ENCODE data around the gene VAV1. TPM values are rescaled to one million over a fixed set of nuclear protein-coding genes. Genes with fewer than 3 reads are reported as not detected.

VAV1 gene
- total and polyA plus RNA-seq, 2 of the 8 experiments (the other 6 are each of a cell fraction or from before 2014, with no cell fraction given), result 0.21 to 0.22 TPM

- H3K27me3 ChIP-seq (replicated peaks in 1 of 4; ENCODE audit: control insufficient read depth in 3 of 4, extremely low read depth in 1 of 4, insufficient read depth in 3 of 4, low read length in 3 of 4), result no peaks in the 10 kb centered on the region
- H3K23ac ChIP-seq (ENCODE audit: insufficient read length), result no peak overlapping the region
- H2BK15ac ChIP-seq (ENCODE audit: low read length), result no peak overlapping the region
- H4K20me1 ChIP-seq (replicated peaks in 1 of 2; ENCODE audit: control insufficient read depth in 1 of 2, insufficient read depth in 2 of 2, low read length in 2 of 2), result no peaks in the 10 kb centered on the region
- ChIA-PET POLR2A (ENCODE audit: partially characterized antibody) (no interaction called here), CTCF (ENCODE audit: partially characterized antibody) (interaction anchor here (0.6 kb wide), 1 partner anchor 234 kb away, joined by 3 read pairs; no protein-coding TSS in a partner anchor)
- H2BK120ac ChIP-seq (replicated peaks; ENCODE audit: low read depth, low read length), result no peak overlapping the region
- no peaks in the 10 kb centered on the region for H3K36me3 ChIP-seq (ENCODE audit: control insufficient read depth in 2 of 4, insufficient read depth in 4 of 4, low read length in 3 of 4)
- no peak overlapping the region for H3K56ac ChIP-seq (replicated peaks; ENCODE audit: insufficient read length, low read depth, low read length)
- H3K4ac ChIP-seq (replicated peaks; ENCODE audit: insufficient read length, low read depth, low read length), result no peak overlapping the region
- H3K4me2 ChIP-seq (ENCODE audit: insufficient read depth in 1 of 2, low read depth in 2 of 2, low read length in 2 of 2), result no peak overlapping the region
- H2BK12ac ChIP-seq (ENCODE audit: low read depth, low read length), result no peak overlapping the region
- H2AK5ac ChIP-seq (ENCODE audit: low read depth, low read length), result no peak overlapping the region
- TF ChIP-seq SP4 (IDR thresholded peaks at IDR 0.05; ENCODE audit: low read length), result no peak
- TF ChIP-seq E2F6 (IDR thresholded peaks at IDR 0.05), result no peak
- no peaks in the 10 kb centered on the region for H3K4me1 ChIP-seq (replicated peaks in 1 of 4; ENCODE audit: control insufficient read depth in 3 of 4, insufficient read depth in 4 of 4, low read length in 3 of 4)
- H2BK20ac ChIP-seq (ENCODE audit: low read length), result no peak overlapping the region
- peaks cover 3% of the 10 kb centered on the region; the same call in 1 of the 2 replicates for H3K23me2 ChIP-seq (ENCODE audit: low read depth, low read length)
- no peak overlapping the region for H4K8ac ChIP-seq (ENCODE audit: extremely low read depth, insufficient read depth, low read length)
- H3K18ac ChIP-seq (ENCODE audit: extremely low read depth, low read length), result no peak overlapping the region
- H3K14ac ChIP-seq (ENCODE audit: insufficient read length), result no peak overlapping the region
- no peak overlapping the region for H3K9ac ChIP-seq (replicated peaks in 1 of 4; ENCODE audit: extremely low read depth in 1 of 4, low read depth in 3 of 4, low read length in 3 of 4)
- H3K79me1 ChIP-seq (ENCODE audit: low read depth, low read length), result no peaks in the 10 kb centered on the region
- H4K5ac ChIP-seq (ENCODE audit: insufficient read length, low read depth, low read length), result no peak overlapping the region
- H4K91ac ChIP-seq (replicated peaks; ENCODE audit: insufficient read length, low read length), result no peak overlapping the region
- no peak for DNase-seq (ENCODE audit: low read depth in 1 of 2, low spot score in 2 of 2)
- H3K9me3 ChIP-seq (ENCODE audit: insufficient read depth in 2 of 2, low read depth in 1 of 2, low read length in 1 of 2), result peaks cover 13 to 50% of the 10 kb centered on the region in 2 experiments; a peak in 3 of 4 replicates
- no peaks in the 10 kb centered on the region for H3K79me2 ChIP-seq (ENCODE audit: control insufficient read depth in 1 of 2, insufficient read depth in 2 of 2, low read length in 2 of 2)
- no peak for FAIRE-seq
- 86% methylated on average over 2 of the region's 2 CpGs; no CpG with 5 or more reads in 1 of the 2 experiments for WGBS, 2 experiments (ENCODE audit: extremely low coverage in 1 of 2, insufficient coverage in 1 of 2, insufficient read length in 1 of 2, insufficient replicate concordance in 2 of 2, low coverage in 1 of 2, low lambda C conversion rate in 2 of 2, missing lambda C conversion rate in 1 of 2)
- no peak overlapping the region for H2BK5ac ChIP-seq (ENCODE audit: low read depth, low read length)
- no peak overlapping the region for H3K4me3 ChIP-seq (ENCODE audit: extremely low read depth in 1 of 4, insufficient read depth in 2 of 4, low read depth in 3 of 4, low read length in 4 of 4)
- no peak overlapping the region for H2AFZ ChIP-seq (ENCODE audit: low read length)
- no peak overlapping the region for H3K27ac ChIP-seq (ENCODE audit: low read depth, low read length)
Measured at GRCh38 chr19:6834433-6834832, 61.9 kb downstream of the VAV1 start.

Data from H1 (cell line).